Activated T-helper 2 cell treated with anti-CD3 and anti-CD28 coated beads, Interferon-gamma antibody, Interleukin-2, Interleukin-4, amounts not matched to agents 10 μg/mL and 5 μg/mL and 100 μg/mL, durations not matched to agents 14 hours and 24 hours and 36 hours (primary cell): ENCODE measurements around the gene ITGA8. TPM values are rescaled to one million over a fixed set of nuclear protein-coding genes. Genes with fewer than 3 reads are reported as not detected.
A peak's percentile ranks its signal among the peaks of the same experiment; 100 is the strongest.
"Not testable (repeated sequence)": the region's sequence is repeated elsewhere in the genome, so short reads cannot be mapped to it uniquely, and the experiment has no call there.

Experiments used
- DNase-seq: peaks from one replicate; pipeline ENCODE4 v3.0.0; 2021; ENCODE audit warnings: low spot score
- H3K27ac Mint-ChIP-seq: one replicate; pipeline ENCODE4 v1.8.0; 2021; ENCODE audit warnings: mixed read lengths
- H3K27me3 Mint-ChIP-seq: one replicate; pipeline ENCODE4 v1.8.0; 2021; ENCODE audit warnings: low read depth, mixed read lengths
- H3K36me3 Mint-ChIP-seq: one replicate; pipeline ENCODE4 v1.8.0; 2021; ENCODE audit warnings: low read depth, mixed read lengths
- H3K4me1 Mint-ChIP-seq: one replicate; pipeline ENCODE4 v1.8.0; 2021; ENCODE audit warnings: low read depth, mixed read lengths
- H3K4me3 Mint-ChIP-seq: one replicate; pipeline ENCODE4 v1.8.0; 2021; ENCODE audit warnings: low read depth, mild to moderate bottlenecking, moderate library complexity, mixed read lengths
- H3K9me3 Mint-ChIP-seq: one replicate; pipeline ENCODE4 v1.8.0; 2021; ENCODE audit warnings: mixed read lengths
- intact Hi-C: fragments of 100-400 bp; cut with micrococcal nuclease; formaldehyde crosslinking; loops from one replicate; pipeline ENCODE4 v1.15.1; 2023
- total RNA-seq: library from RNA; stranded (reverse); gene quantifications from 2 replicates; pipeline ENCODE4 v1.2.3, GENCODE V29; 2022

ITGA8 gene
- total RNA-seq, 1 donor from 2014 or later, result not detected

- DNase-seq, result no peak
- H3K27ac Mint-ChIP-seq, result no peak overlapping the region
- no peaks in the 10 kb centered on the region for H3K4me1 Mint-ChIP-seq
- no peak overlapping the region for H3K4me3 Mint-ChIP-seq
- intact Hi-C loops, result loop anchor here (10.0 kb wide), 2 partner anchors 138 to 152 kb away; no protein-coding TSS in a partner anchor
- peaks cover 7% of the 10 kb centered on the region for H3K27me3 Mint-ChIP-seq
- no peaks in the 10 kb centered on the region for H3K36me3 Mint-ChIP-seq
- H3K9me3 Mint-ChIP-seq, result no peaks in the 10 kb centered on the region
Measured at GRCh38 chr10:15587271-15587670, 132.5 kb downstream of the ITGA8 start.

GRCh38 chr10:15585303-15585715, 134.4 kb downstream of the ITGA8 start:
- Mint-ChIP-seq H3K4me1 (no peaks in the 10 kb centered on the region), H3K9me3 (no peaks in the 10 kb centered on the region), H3K27me3 (peaks cover 12% of the 10 kb centered on the region), H3K36me3 (no peaks in the 10 kb centered on the region), H3K27ac (no peak overlapping the region), H3K4me3 (no peak overlapping the region)
- intact Hi-C loops, result loop anchor here (10.0 kb wide), 2 partner anchors 139 to 151 kb away; no protein-coding TSS in a partner anchor
- DNase-seq, result peak; percentile 13

- H3K9me3 Mint-ChIP-seq, H3K36me3 Mint-ChIP-seq, H3K27ac Mint-ChIP-seq, H3K4me1 Mint-ChIP-seq, H3K4me3 Mint-ChIP-seq, H3K27me3 Mint-ChIP-seq, DNase-seq: not testable (repeated sequence)
- intact Hi-C loops, result loop anchor here (10.0 kb wide), 2 partner anchors 142 to 148 kb away; no protein-coding TSS in a partner anchor
Measured at GRCh38 chr10:15582972-15583371, 136.8 kb downstream of the ITGA8 start.

GRCh38 chr10:15579605-15580004, 140.1 kb downstream of the ITGA8 start:
- Mint-ChIP-seq H3K27me3 (peaks cover 7% of the 10 kb centered on the region), H3K36me3 (no peaks in the 10 kb centered on the region), H3K9me3 (no peaks in the 10 kb centered on the region), H3K4me1 (no peaks in the 10 kb centered on the region), H3K27ac (no peak overlapping the region), H3K4me3 (no peak overlapping the region)
- no peak for DNase-seq
- intact Hi-C loops, result loop anchor here (10.0 kb wide), 2 partner anchors 145 kb away; no protein-coding TSS in a partner anchor

GRCh38 chr10:15572531-15573045, 147.1 kb downstream of the ITGA8 start:
- Mint-ChIP-seq H3K27ac (no peak overlapping the region), H3K36me3 (no peaks in the 10 kb centered on the region), H3K27me3 (peaks cover 7% of the 10 kb centered on the region), H3K4me1 (no peaks in the 10 kb centered on the region), H3K4me3 (no peak overlapping the region), H3K9me3 (no peaks in the 10 kb centered on the region)
- intact Hi-C loops, result no loop called here
- no peak for DNase-seq

- Mint-ChIP-seq H3K4me1 (no peaks in the 10 kb centered on the region), H3K4me3 (no peak overlapping the region), H3K27me3 (peaks cover 7% of the 10 kb centered on the region), H3K36me3 (no peaks in the 10 kb centered on the region), H3K27ac (no peak overlapping the region), H3K9me3 (no peaks in the 10 kb centered on the region)
- no peak for DNase-seq
- intact Hi-C loops, result no loop called here
Measured at GRCh38 chr10:15571575-15571974, 148.1 kb downstream of the ITGA8 start.

- no peaks in the 10 kb centered on the region for H3K36me3 Mint-ChIP-seq
- intact Hi-C loops, result no loop called here
- no peaks in the 10 kb centered on the region for H3K4me1 Mint-ChIP-seq
- no peak overlapping the region for H3K27ac Mint-ChIP-seq
- H3K27me3 Mint-ChIP-seq, result peaks cover 7% of the 10 kb centered on the region
- no peaks in the 10 kb centered on the region for H3K9me3 Mint-ChIP-seq
- H3K4me3 Mint-ChIP-seq, result no peak overlapping the region
- DNase-seq, result no peak
Measured at GRCh38 chr10:15570738-15571339, 148.9 kb downstream of the ITGA8 start.

GRCh38 chr10:15567952-15568351, 151.8 kb downstream of the ITGA8 start:
- Mint-ChIP-seq H3K36me3 (no peaks in the 10 kb centered on the region), H3K27ac (no peak overlapping the region), H3K9me3 (no peaks in the 10 kb centered on the region), H3K27me3 (peaks cover 7% of the 10 kb centered on the region), H3K4me1 (no peaks in the 10 kb centered on the region), H3K4me3 (no peak overlapping the region)
- intact Hi-C loops, result no loop called here
- DNase-seq, result no peak

GRCh38 chr10:15563246-15563645, 156.5 kb downstream of the ITGA8 start:
- Mint-ChIP-seq H3K4me1 (no peaks in the 10 kb centered on the region), H3K9me3 (no peaks in the 10 kb centered on the region), H3K4me3 (no peak overlapping the region), H3K27ac (no peak overlapping the region), H3K27me3 (peaks cover 10% of the 10 kb centered on the region), H3K36me3 (no peaks in the 10 kb centered on the region)
- DNase-seq, result no peak
- intact Hi-C loops, result no loop called here

- no peak for DNase-seq
- H3K27ac Mint-ChIP-seq, result no peak overlapping the region
- H3K4me3 Mint-ChIP-seq, result no peak overlapping the region
- intact Hi-C loops, result no loop called here
- H3K27me3 Mint-ChIP-seq, result peaks cover 10% of the 10 kb centered on the region
- H3K36me3 Mint-ChIP-seq, result no peaks in the 10 kb centered on the region
- no peaks in the 10 kb centered on the region for H3K4me1 Mint-ChIP-seq
- H3K9me3 Mint-ChIP-seq, result no peaks in the 10 kb centered on the region
Measured at GRCh38 chr10:15562578-15562977, 157.1 kb downstream of the ITGA8 start.

GRCh38 chr10:15562116-15562515, 157.6 kb downstream of the ITGA8 start:
- Mint-ChIP-seq H3K27ac (no peak overlapping the region), H3K9me3 (no peaks in the 10 kb centered on the region), H3K4me1 (no peaks in the 10 kb centered on the region), H3K4me3 (no peak overlapping the region), H3K27me3 (peaks cover 10% of the 10 kb centered on the region), H3K36me3 (no peaks in the 10 kb centered on the region)
- no peak for DNase-seq
- intact Hi-C loops, result no loop called here

- Mint-ChIP-seq H3K9me3 (no peaks in the 10 kb centered on the region), H3K36me3 (no peaks in the 10 kb centered on the region), H3K4me1 (no peaks in the 10 kb centered on the region), H3K27ac (no peak overlapping the region), H3K4me3 (no peak overlapping the region), H3K27me3 (peaks cover 10% of the 10 kb centered on the region)
- intact Hi-C loops, result no loop called here
- no peak for DNase-seq
Measured at GRCh38 chr10:15558136-15558535, 161.6 kb downstream of the ITGA8 start.

GRCh38 chr10:15557168-15557567, 162.6 kb downstream of the ITGA8 start:
- DNase-seq, H3K27me3 Mint-ChIP-seq, H3K27ac Mint-ChIP-seq, H3K36me3 Mint-ChIP-seq, H3K4me3 Mint-ChIP-seq, H3K4me1 Mint-ChIP-seq, H3K9me3 Mint-ChIP-seq, intact Hi-C loops: not testable (repeated sequence)
